ENCODE data around the gene ADGRG7.

Gene ADGRG7, protein sequence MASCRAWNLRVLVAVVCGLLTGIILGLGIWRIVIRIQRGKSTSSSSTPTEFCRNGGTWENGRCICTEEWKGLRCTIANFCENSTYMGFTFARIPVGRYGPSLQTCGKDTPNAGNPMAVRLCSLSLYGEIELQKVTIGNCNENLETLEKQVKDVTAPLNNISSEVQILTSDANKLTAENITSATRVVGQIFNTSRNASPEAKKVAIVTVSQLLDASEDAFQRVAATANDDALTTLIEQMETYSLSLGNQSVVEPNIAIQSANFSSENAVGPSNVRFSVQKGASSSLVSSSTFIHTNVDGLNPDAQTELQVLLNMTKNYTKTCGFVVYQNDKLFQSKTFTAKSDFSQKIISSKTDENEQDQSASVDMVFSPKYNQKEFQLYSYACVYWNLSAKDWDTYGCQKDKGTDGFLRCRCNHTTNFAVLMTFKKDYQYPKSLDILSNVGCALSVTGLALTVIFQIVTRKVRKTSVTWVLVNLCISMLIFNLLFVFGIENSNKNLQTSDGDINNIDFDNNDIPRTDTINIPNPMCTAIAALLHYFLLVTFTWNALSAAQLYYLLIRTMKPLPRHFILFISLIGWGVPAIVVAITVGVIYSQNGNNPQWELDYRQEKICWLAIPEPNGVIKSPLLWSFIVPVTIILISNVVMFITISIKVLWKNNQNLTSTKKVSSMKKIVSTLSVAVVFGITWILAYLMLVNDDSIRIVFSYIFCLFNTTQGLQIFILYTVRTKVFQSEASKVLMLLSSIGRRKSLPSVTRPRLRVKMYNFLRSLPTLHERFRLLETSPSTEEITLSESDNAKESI

DNA sequence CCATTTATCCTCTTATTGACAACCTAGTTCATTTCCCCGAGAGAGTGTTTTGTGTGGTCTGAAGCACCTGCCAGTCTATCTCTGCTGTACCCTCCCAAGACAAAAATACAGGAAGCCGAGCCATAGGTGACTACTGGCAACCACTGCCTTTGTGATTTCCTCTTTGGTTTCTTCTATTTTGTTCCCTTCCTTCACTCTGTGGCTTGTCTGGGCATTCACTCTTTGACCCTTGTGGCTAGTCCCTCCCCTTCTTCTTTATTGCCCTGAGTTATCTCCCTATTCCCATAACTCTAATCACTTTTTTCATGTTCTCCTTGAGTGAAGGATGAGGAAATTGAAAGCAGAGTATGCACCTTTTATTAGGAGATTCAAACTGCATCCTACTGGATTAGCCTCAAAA lies at the start of gene ADGRG7:
ADGRG7 (plus strand) TSS at position 297 of the 400 bp plus-strand sequence. CDS start 256 bp downstream, outside the sequence.
- H3K27me3 ChIP-seq (ENCODE audit: control insufficient read depth in 2 of 2, insufficient read depth in 2 of 2, low read length in 2 of 2) = no peaks in the 10 kb centered on the region
- H3K9ac ChIP-seq (ENCODE audit: low read depth in 1 of 2, low read length in 2 of 2) = no peak within 1 kb of the TSS
- H3K4me3 ChIP-seq (ENCODE audit: low read length in 2 of 2) = peak within 1 kb of the TSS; percentile 53 to 57
- no peaks in the 10 kb centered on the region for H3K36me3 ChIP-seq (ENCODE audit: control insufficient read depth in 2 of 2, insufficient read depth in 2 of 2, low read length in 2 of 2)
- H3K27ac ChIP-seq (ENCODE audit: low read depth in 2 of 2, low read length in 2 of 2) = peak within 1 kb of the TSS; percentile 2 to 32
- H3K9me3 ChIP-seq (ENCODE audit: control insufficient read depth in 2 of 2, low read length in 2 of 2) = no peaks in the 10 kb centered on the region
- peaks cover 5 to 17% of the 10 kb centered on the region in 2 donors for H3K4me1 ChIP-seq (ENCODE audit: control insufficient read depth in 2 of 2, insufficient read depth in 2 of 2, low read length in 2 of 2)

DNA sequence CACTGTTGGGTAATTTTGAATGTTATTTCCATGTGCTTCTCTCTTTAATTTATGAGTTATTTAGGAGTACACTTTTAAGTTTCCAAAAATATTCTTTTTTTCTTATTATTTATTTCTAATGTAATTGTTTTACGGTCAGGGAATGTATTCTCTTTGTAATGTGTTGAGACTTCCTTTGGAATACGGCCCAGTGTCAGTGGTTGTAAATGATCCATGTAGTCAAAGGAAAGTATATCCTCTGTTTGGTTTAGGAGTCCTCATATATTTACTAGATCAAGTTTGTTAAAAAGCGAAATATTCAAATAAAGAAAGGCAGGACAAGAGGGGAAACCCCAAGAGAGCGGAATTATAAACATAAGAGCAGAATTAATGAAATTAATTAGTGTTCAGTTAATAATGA lies 49.0 kb upstream of the ADGRG7 start:
- Histone ChIP-seq H3K9me3 (ENCODE audit: control insufficient read depth in 2 of 2, low read length in 2 of 2) (no peaks in the 10 kb centered on the region), H3K9ac (ENCODE audit: low read depth in 1 of 2, low read length in 2 of 2) (no peak overlapping the region), H3K27me3 (ENCODE audit: control insufficient read depth in 2 of 2, insufficient read depth in 2 of 2, low read length in 2 of 2) (no peaks in the 10 kb centered on the region), H3K36me3 (ENCODE audit: control insufficient read depth in 2 of 2, insufficient read depth in 2 of 2, low read length in 2 of 2) (no peaks in the 10 kb centered on the region), H3K4me3 (ENCODE audit: low read length in 2 of 2) (no peak overlapping the region), H3K27ac (ENCODE audit: low read depth in 2 of 2, low read length in 2 of 2) (no peak overlapping the region), H3K4me1 (ENCODE audit: control insufficient read depth in 2 of 2, insufficient read depth in 2 of 2, low read length in 2 of 2) (no peaks in the 10 kb centered on the region)

- Histone ChIP-seq H3K36me3 (ENCODE audit: control insufficient read depth in 2 of 2, insufficient read depth in 2 of 2, low read length in 2 of 2) (no peaks in the 10 kb centered on the region), H3K27ac (ENCODE audit: low read depth in 2 of 2, low read length in 2 of 2) (no peak overlapping the region), H3K9me3 (ENCODE audit: control insufficient read depth in 2 of 2, low read length in 2 of 2) (no peaks in the 10 kb centered on the region), H3K4me3 (ENCODE audit: low read length in 2 of 2) (no peak overlapping the region), H3K9ac (ENCODE audit: low read depth in 1 of 2, low read length in 2 of 2) (no peak overlapping the region), H3K4me1 (ENCODE audit: control insufficient read depth in 2 of 2, insufficient read depth in 2 of 2, low read length in 2 of 2) (no peaks in the 10 kb centered on the region), H3K27me3 (ENCODE audit: control insufficient read depth in 2 of 2, insufficient read depth in 2 of 2, low read length in 2 of 2) (no peaks in the 10 kb centered on the region)
These were observed 47.8 kb upstream of the ADGRG7 start for GRCh38 chr3:100561459-100562158.

DNA sequence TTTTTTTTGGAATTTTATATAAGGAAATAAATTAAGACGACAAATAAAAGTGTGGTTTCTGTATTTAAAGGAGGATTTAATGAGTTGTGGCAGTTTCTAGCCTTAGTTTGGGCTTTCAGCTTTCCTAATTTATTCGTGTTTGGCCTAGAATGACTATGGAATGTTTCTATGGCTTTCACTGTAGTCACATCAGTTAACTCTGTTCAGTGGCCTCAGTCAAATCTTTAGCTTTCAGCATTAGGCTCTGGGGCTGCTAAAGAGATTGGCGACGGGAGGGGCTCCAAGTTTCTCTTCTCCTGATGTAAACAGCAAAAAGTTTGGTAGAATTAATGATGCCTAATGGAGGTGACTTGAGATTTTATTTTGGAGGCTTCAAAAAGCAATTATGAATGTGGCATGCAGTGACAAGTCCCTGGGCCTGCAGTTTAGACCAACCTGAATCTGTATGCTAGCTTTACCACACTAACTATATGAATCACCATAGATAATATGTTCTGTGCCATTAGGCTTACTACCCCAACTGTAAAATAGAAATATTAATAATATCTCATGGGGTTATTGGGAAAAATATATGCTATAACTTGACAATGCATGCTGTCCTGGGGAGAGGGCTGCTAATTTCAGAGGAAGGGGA lies 47.1 kb upstream of the ADGRG7 start:
- H3K4me3 ChIP-seq (ENCODE audit: low read length in 2 of 2) = no peak overlapping the region
- H3K27ac ChIP-seq (ENCODE audit: low read depth in 2 of 2, low read length in 2 of 2) = no peak overlapping the region
- H3K4me1 ChIP-seq (ENCODE audit: control insufficient read depth in 2 of 2, insufficient read depth in 2 of 2, low read length in 2 of 2) = no peaks in the 10 kb centered on the region
- H3K9me3 ChIP-seq (ENCODE audit: control insufficient read depth in 2 of 2, low read length in 2 of 2) = no peaks in the 10 kb centered on the region
- no peaks in the 10 kb centered on the region for H3K36me3 ChIP-seq (ENCODE audit: control insufficient read depth in 2 of 2, insufficient read depth in 2 of 2, low read length in 2 of 2)
- H3K9ac ChIP-seq (ENCODE audit: low read depth in 1 of 2, low read length in 2 of 2) = no peak overlapping the region
- no peaks in the 10 kb centered on the region for H3K27me3 ChIP-seq (ENCODE audit: control insufficient read depth in 2 of 2, insufficient read depth in 2 of 2, low read length in 2 of 2)

DNA sequence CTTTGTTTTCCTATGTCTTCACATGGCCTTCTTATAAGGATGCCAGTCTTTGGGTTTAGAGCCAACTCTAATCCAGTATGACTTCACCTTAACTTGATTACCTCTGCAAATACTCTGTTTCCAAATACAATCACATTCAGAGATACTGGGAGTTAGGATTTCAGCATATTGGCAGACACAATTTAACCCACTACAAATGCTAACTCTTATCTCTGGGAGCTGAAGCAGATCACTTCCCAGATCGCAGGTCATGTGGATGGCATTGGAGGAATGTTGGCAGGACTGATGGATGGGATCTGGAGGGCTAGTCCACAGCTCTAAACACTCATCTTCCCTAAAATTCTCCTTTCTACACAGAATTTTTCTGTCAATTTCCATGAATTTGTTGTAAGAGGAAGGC lies 46.2 kb upstream of the ADGRG7 start:
- Histone ChIP-seq H3K9ac (ENCODE audit: low read depth in 1 of 2, low read length in 2 of 2) (no peak overlapping the region), H3K4me3 (ENCODE audit: low read length in 2 of 2) (no peak overlapping the region), H3K27me3 (ENCODE audit: control insufficient read depth in 2 of 2, insufficient read depth in 2 of 2, low read length in 2 of 2) (no peaks in the 10 kb centered on the region), H3K27ac (ENCODE audit: low read depth in 2 of 2, low read length in 2 of 2) (no peak overlapping the region), H3K4me1 (ENCODE audit: control insufficient read depth in 2 of 2, insufficient read depth in 2 of 2, low read length in 2 of 2) (no peaks in the 10 kb centered on the region), H3K9me3 (ENCODE audit: control insufficient read depth in 2 of 2, low read length in 2 of 2) (no peaks in the 10 kb centered on the region), H3K36me3 (ENCODE audit: control insufficient read depth in 2 of 2, insufficient read depth in 2 of 2, low read length in 2 of 2) (no peaks in the 10 kb centered on the region)

GRCh38 chr3:100563652-100564211 lies 45.7 kb upstream of the ADGRG7 start:
- Histone ChIP-seq H3K9ac (ENCODE audit: low read depth in 1 of 2, low read length in 2 of 2) (no peak overlapping the region), H3K4me3 (ENCODE audit: low read length in 2 of 2) (no peak overlapping the region), H3K27ac (ENCODE audit: low read depth in 2 of 2, low read length in 2 of 2) (no peak overlapping the region), H3K9me3 (ENCODE audit: control insufficient read depth in 2 of 2, low read length in 2 of 2) (no peaks in the 10 kb centered on the region), H3K27me3 (ENCODE audit: control insufficient read depth in 2 of 2, insufficient read depth in 2 of 2, low read length in 2 of 2) (no peaks in the 10 kb centered on the region), H3K36me3 (ENCODE audit: control insufficient read depth in 2 of 2, insufficient read depth in 2 of 2, low read length in 2 of 2) (no peaks in the 10 kb centered on the region), H3K4me1 (ENCODE audit: control insufficient read depth in 2 of 2, insufficient read depth in 2 of 2, low read length in 2 of 2) (no peaks in the 10 kb centered on the region)

DNA sequence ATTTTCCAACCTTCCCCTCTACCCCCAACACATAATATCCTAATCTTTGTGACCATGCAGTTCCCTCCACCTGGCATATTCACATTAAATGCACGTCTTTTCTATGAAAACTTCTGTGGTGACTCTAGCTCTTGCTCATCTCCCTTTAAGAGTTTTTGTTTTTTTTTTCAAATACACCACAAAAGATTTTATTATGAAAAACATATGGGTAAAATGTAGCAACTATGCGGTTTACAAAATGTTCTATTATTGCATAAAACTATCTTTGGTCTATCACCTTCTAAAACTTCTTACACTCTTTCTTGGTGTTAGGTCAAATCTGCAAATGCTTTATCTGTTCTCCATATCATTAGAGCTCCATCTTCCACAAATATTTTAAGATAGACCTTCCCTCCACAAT lies 38.6 kb upstream of the ADGRG7 start:
- Histone ChIP-seq H3K4me1 (ENCODE audit: control insufficient read depth in 2 of 2, insufficient read depth in 2 of 2, low read length in 2 of 2) (no peaks in the 10 kb centered on the region), H3K4me3 (ENCODE audit: low read length in 2 of 2) (no peak overlapping the region), H3K27ac (ENCODE audit: low read depth in 2 of 2, low read length in 2 of 2) (no peak overlapping the region), H3K9me3 (ENCODE audit: control insufficient read depth in 2 of 2, low read length in 2 of 2) (no peaks in the 10 kb centered on the region), H3K36me3 (ENCODE audit: control insufficient read depth in 2 of 2, insufficient read depth in 2 of 2, low read length in 2 of 2) (no peaks in the 10 kb centered on the region), H3K27me3 (ENCODE audit: control insufficient read depth in 2 of 2, insufficient read depth in 2 of 2, low read length in 2 of 2) (no peaks in the 10 kb centered on the region), H3K9ac (ENCODE audit: low read depth in 1 of 2, low read length in 2 of 2) (no peak overlapping the region)

GRCh38 chr3:100574536-100574935 lies 34.9 kb upstream of the ADGRG7 start:
- H3K9ac ChIP-seq (ENCODE audit: low read depth in 1 of 2, low read length in 2 of 2) = no peak overlapping the region
- no peaks in the 10 kb centered on the region for H3K27me3 ChIP-seq (ENCODE audit: control insufficient read depth in 2 of 2, insufficient read depth in 2 of 2, low read length in 2 of 2)
- H3K4me3 ChIP-seq (ENCODE audit: low read length in 2 of 2) = no peak overlapping the region
- H3K9me3 ChIP-seq (ENCODE audit: control insufficient read depth in 2 of 2, low read length in 2 of 2) = no peaks in the 10 kb centered on the region
- H3K4me1 ChIP-seq (ENCODE audit: control insufficient read depth in 2 of 2, insufficient read depth in 2 of 2, low read length in 2 of 2) = no peaks in the 10 kb centered on the region
- H3K36me3 ChIP-seq (ENCODE audit: control insufficient read depth in 2 of 2, insufficient read depth in 2 of 2, low read length in 2 of 2) = no peaks in the 10 kb centered on the region
- H3K27ac ChIP-seq (ENCODE audit: low read depth in 2 of 2, low read length in 2 of 2) = no peak overlapping the region

GRCh38 chr3:100575704-100576103 lies 33.7 kb upstream of the ADGRG7 start:
- no peak overlapping the region for H3K27ac ChIP-seq (ENCODE audit: low read depth in 2 of 2, low read length in 2 of 2)
- H3K36me3 ChIP-seq (ENCODE audit: control insufficient read depth in 2 of 2, insufficient read depth in 2 of 2, low read length in 2 of 2) = no peaks in the 10 kb centered on the region
- H3K9me3 ChIP-seq (ENCODE audit: control insufficient read depth in 2 of 2, low read length in 2 of 2) = no peaks in the 10 kb centered on the region
- H3K27me3 ChIP-seq (ENCODE audit: control insufficient read depth in 2 of 2, insufficient read depth in 2 of 2, low read length in 2 of 2) = no peaks in the 10 kb centered on the region
- H3K4me1 ChIP-seq (ENCODE audit: control insufficient read depth in 2 of 2, insufficient read depth in 2 of 2, low read length in 2 of 2) = no peaks in the 10 kb centered on the region
- H3K4me3 ChIP-seq (ENCODE audit: low read length in 2 of 2) = no peak overlapping the region
- no peak overlapping the region for H3K9ac ChIP-seq (ENCODE audit: low read depth in 1 of 2, low read length in 2 of 2)

Measured in mucosa of rectum (tissue), 2 donors.